BE2C (cell line): ENCODE measurements around the gene PPFIA4.

Source experiments
- DNase-seq: peaks from one replicate; pipeline ENCODE4 v3.0.0-alpha.2; 2020
- H3K27me3 ChIP-seq: fragments of 250-450 bp; sonication (Bioruptor Pico); 2 replicates; pipeline ENCODE4 v1.5.1; 2020; ENCODE audit warnings: mild to moderate bottlenecking
- H3K36me3 ChIP-seq: fragments of 250-450 bp; sonication (Bioruptor Pico); 2 replicates; pipeline ENCODE4 v1.5.1; 2020; ENCODE audit warnings: mild to moderate bottlenecking
- H3K4me1 ChIP-seq: fragments of 250-450 bp; sonication (Bioruptor Pico); 2 replicates; pipeline ENCODE4 v1.5.1; 2020
- H3K4me3 ChIP-seq: 2 replicates; pipeline ENCODE4 v1.5.1; 2011; ENCODE audit warnings: low read depth, low read length
- H3K9me3 ChIP-seq: fragments of 250-450 bp; sonication (Bioruptor Pico); 2 replicates; pipeline ENCODE4 v1.5.1; 2020
- CTCF ChIP-seq: IDR thresholded peaks from 2 replicates; pipeline ENCODE4 v1.5.1; 2012; ENCODE audit warnings: mild to moderate bottlenecking, low read depth, low read length

PPFIA4 gene

GRCh38 chr1:203078478-203078877 is 52.2 kb downstream of the PPFIA4 start:
- Histone ChIP-seq H3K4me3 (no peak overlapping the region), H3K9me3 (no peaks in the 10 kb centered on the region; the same call in 1 of the 2 replicates), H3K36me3 (no peaks in the 10 kb centered on the region), H3K4me1 (no peaks in the 10 kb centered on the region), H3K27me3 (no peaks in the 10 kb centered on the region)
- no peak for DNase-seq
- no peak for TF ChIP-seq CTCF

GRCh38 chr1:203080456-203080855 is 54.2 kb downstream of the PPFIA4 start:
- no peak for TF ChIP-seq CTCF
- no peaks in the 10 kb centered on the region for H3K27me3 ChIP-seq

GRCh38 chr1:203081465-203082230 is 55.4 kb downstream of the PPFIA4 start:
- Histone ChIP-seq H3K9me3 (no peaks in the 10 kb centered on the region), H3K4me1 (peaks cover 6% of the 10 kb centered on the region), H3K4me3 (no peak overlapping the region), H3K36me3 (no peaks in the 10 kb centered on the region), H3K27me3 (no peaks in the 10 kb centered on the region)
- TF ChIP-seq CTCF = no peak
- no peak for DNase-seq

More at GRCh38 chr1:203080456-203080855, 54.2 kb downstream of the PPFIA4 start:
- Histone ChIP-seq H3K36me3 (no peaks in the 10 kb centered on the region), H3K9me3 (no peaks in the 10 kb centered on the region), H3K4me1 (no peaks in the 10 kb centered on the region), H3K4me3 (no peak overlapping the region)
- DNase-seq = no peak

GRCh38 chr1:203082231-203082505 is 55.9 kb downstream of the PPFIA4 start:
- Histone ChIP-seq H3K27me3 (no peaks in the 10 kb centered on the region), H3K9me3 (no peaks in the 10 kb centered on the region), H3K4me1 (peaks cover 6% of the 10 kb centered on the region), H3K36me3 (no peaks in the 10 kb centered on the region), H3K4me3 (no peak overlapping the region)
- no peak for TF ChIP-seq CTCF
- no peak for DNase-seq

GRCh38 chr1:203082571-203083462 is 56.5 kb downstream of the PPFIA4 start:
- no peak for DNase-seq
- H3K36me3 ChIP-seq = no peaks in the 10 kb centered on the region
- no peaks in the 10 kb centered on the region for H3K9me3 ChIP-seq
- peaks cover 6% of the 10 kb centered on the region for H3K4me1 ChIP-seq
- TF ChIP-seq CTCF = no peak
- H3K27me3 ChIP-seq = no peaks in the 10 kb centered on the region
- no peak overlapping the region for H3K4me3 ChIP-seq

GRCh38 chr1:203083463-203083921 is 57.2 kb downstream of the PPFIA4 start:
- DNase-seq = no peak
- H3K4me1 ChIP-seq = peaks cover 6% of the 10 kb centered on the region
- TF ChIP-seq CTCF = no peak
- H3K36me3 ChIP-seq = no peaks in the 10 kb centered on the region
- H3K9me3 ChIP-seq = no peaks in the 10 kb centered on the region
- H3K27me3 ChIP-seq = no peaks in the 10 kb centered on the region
- no peak overlapping the region for H3K4me3 ChIP-seq
